ENCODE measurements around the gene TBC1D7.
A peak's percentile ranks its signal among the peaks of the same experiment; 100 is the strongest.

Gene TBC1D7

DNA sequence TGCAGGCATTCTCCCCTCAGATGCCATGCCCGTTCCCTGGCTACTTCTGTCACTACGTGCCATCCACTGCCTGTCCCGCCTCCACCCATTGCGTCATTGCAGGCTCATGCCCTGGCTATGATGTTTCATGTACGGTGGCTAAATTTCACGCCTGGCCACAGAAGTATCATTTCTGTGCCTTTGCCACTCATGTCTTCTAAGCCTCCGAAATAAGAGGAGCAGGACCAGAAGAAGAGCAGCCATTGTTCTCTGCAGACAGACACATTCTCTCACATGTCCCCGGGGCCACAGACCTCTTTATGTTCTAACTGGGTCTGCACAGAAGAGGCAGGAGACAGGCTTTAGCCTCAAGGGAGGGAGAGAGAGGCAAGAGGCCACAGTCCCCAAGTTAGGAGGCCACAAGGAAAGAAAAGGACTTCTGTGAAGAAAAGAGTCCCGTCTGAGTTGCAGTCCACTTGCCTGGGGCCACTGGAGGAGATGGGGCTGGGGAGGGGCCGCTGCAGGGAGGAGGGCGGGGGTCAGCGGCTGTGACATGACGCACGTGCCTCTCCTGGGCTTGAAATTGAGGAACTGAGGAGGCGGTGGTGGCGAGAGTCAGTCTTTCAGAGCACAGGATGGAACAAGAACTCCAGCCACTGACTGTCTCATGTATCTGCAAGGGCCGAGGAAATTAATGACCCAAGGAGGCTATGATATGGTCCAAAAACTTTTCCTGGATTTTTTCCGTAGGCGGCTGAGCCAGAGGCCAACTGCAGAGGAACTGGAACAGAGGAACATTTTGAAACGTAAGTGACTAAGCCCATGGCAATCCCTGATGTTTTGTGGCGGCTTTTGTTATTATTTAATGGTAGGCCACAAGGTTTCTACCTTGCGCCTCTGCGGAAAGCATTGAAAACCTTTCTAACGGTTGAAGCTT, 55.9 kb downstream of the TBC1D7 start:
- DNase-seq (ENCODE audit: low spot score) = no peak

DNA sequence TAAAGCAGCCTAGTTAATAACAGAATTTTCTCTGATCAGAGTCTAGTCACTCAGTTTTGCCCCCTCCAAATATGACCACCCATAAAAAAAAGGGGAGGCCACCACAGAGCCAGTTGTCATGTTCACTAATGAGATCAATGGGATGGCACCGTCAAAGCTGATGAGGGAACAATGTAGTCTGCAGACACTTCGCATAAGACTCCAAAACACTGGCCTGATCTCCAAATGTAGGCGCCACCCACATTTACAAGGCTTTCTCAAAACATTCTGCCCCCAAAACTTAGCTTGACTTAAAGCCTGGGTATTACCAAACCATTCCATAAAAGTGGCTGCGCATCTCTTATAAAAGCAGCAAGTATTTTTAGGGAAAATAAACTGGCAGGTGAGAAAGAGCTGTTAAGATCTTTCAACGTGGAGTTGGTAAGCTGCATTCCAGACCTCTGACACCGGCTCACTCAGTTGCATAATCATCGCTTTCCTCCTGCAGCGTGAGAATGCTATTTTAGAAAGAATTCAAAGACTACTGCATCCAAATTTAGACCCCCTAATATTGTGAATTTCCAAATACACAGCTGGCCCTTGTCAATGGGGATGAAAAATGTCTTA, 59.3 kb downstream of the TBC1D7 start:
- DNase-seq (ENCODE audit: low spot score) = no peak

DNA sequence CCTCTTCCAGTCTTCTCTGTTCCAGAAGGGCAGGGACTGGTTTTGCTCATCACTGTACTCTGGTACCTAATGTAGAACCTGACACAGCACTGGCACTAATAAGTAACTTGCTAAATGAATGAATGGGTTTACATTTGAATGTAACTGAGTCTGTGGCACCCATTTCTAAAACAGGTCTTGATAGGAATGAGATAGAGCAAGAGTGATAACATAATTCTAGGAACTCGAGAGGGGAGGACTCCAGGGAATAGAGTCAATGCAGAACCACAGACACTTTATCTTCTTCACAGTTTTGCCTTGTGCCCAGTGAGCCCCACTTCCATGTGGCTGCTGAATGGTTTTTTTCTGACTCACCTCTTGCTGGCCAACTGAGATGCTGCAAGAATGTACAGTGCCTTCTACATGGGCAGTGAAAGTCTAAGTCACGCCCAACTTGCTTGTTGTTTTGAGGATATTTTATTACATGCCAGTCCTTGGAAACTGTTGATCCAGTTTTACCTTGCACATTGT, 61.1 kb downstream of the TBC1D7 start:
- no peak for DNase-seq (ENCODE audit: low spot score)

DNA sequence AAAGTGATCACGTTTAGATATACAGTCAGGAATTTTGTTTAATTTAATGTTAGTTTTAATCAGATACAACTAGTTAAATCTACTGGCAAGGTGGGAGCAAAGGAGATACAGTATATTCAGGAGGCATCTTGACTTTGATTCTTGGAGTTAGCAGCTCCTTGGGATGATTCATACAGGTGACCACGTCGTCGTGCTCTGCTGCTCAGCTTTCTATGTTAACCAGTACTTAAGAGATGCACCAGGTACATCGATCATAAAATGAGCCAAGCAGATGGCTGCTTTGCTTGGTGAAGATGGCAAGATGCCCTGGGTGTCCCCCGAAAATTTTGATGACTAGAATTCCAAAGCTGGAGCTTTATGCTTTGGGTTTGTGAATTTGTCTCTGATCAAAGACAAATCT, 64.7 kb downstream of the TBC1D7 start:
- DNase-seq (ENCODE audit: low spot score) = no peak

DNA sequence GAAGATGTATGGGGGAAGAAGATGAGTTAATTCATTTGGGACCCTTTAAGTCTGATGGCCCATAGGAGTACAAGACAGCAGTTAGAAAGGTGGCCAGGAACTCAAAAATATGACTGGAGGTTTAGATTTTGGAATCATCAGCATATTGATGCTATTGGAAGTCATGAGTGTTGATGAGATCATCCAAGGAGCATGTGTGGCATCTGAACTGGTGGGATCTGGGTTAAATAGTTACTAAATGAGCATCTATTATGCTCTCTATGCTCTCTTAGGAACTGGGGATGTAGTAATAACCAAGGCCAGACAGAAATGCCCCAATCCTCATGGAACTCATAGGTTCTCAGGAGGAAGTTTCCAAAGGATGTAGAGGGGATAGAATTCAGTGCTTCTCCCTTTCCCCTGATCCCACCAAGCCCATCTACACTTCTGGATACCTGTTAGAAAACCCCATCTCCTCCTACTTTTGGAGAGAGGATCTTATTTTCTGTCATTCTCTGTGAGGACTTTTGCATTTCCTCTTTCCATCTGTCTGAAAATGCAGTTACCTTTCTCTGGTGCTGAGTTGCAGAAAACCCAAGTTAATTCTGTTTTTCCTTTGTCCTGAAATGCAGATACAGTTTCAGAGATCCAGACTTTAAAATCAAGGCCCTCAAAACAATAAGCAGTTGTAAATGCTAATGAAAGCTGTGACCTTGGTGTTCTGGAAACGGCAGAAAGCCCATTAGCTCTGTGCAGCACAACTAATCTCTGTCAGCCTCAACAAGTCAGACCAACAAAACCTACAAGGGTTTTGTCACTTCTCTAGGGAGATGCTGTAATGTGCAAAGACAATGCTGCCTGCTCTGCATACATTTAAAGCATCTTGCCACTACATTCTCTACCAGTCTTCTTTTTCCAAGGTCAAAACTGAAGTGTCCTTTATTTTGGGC, 65.8 kb downstream of the TBC1D7 start:
- DNase-seq (ENCODE audit: low spot score) = no peak

DNA sequence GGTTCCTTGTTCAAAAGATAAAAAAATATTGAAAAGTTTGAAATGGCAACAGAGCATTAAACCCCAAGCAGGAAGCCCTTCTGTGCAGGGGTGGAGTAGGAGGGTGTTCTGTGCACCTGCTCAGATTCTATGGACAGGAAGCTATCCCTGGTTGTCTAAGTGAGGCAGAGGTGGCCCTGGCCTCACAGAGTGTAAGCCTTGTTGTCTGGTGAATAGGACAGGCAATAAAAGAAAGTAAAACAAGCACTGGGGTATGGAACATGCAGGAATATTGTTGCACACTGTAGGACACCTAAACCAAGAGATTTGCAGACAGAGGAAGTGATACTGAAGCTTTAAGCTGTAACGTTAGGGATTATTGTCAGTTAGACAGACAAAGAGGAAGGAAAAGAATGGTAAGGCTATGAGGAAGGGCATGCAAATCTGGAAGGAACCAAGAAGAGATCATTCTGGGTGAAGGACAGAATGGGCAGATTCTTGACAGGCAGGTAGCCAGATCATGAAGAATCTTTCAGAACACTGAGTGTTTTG, 66.8 kb downstream of the TBC1D7 start:
- peak; percentile 2 for DNase-seq (ENCODE audit: low spot score)

DNA sequence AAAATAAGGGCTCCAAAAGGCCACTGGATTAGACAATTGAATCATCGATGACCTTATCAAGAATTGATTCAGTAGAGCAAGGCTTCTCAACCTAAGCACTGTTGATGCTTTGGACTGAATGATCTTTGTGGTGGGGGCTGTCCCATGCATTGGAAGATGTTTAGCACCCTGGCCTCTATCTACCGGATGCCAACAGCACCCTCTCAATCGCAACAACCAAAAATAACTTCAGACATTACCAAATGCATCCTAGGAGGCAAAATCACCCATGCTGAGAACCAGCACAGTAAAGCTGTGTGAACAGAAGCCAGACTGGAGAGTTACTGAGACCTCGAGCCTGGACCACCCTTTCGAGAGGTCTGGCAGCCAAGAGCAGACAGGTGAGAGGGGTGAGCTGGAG, 67.5 kb downstream of the TBC1D7 start:
- no peak for DNase-seq (ENCODE audit: low spot score)

DNA sequence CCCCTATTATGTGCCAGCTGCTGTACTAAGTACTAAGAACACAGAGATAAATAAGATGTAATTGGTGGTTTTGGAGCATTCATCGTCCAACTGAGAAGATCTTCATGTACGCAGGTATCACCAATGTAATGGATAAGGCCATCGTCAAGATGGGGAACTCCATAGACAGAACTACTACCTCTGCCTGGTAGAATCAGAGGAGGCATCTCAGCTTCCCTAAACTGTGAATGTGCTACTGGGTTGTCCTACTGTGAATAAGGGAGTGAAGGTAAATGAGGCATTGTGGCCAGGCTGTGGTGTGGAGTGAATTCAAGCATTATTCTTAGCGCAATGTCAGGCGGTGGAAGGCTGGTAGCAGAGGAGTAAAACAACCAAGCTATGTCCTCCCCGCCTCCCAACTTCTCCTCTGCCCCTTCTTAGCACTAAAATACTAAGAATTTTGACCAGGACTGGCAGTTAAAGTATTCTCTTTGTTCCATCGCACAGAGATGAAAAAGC, 68.2 kb downstream of the TBC1D7 start:
- DNase-seq (ENCODE audit: low spot score) = no peak

DNA sequence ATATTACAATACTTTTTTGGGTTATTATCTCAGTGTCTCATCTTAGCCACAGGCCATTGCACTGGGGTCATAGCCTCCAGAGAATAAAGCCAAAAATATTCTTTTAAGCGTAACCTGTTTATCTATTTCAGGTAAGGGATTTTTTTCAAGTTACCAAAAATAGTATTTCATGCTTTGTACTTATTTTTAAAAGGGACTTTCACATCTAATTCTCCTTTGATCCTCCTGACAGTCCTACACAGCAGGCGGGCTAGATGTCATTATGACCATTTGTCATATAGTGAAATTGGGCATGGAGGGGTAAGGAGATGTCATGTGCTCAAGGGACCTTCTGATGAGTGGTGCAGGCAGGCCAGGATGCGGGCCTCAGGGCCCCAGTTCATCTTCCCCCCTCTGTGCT, 68.9 kb downstream of the TBC1D7 start:
- no peak for DNase-seq (ENCODE audit: low spot score)

DNA sequence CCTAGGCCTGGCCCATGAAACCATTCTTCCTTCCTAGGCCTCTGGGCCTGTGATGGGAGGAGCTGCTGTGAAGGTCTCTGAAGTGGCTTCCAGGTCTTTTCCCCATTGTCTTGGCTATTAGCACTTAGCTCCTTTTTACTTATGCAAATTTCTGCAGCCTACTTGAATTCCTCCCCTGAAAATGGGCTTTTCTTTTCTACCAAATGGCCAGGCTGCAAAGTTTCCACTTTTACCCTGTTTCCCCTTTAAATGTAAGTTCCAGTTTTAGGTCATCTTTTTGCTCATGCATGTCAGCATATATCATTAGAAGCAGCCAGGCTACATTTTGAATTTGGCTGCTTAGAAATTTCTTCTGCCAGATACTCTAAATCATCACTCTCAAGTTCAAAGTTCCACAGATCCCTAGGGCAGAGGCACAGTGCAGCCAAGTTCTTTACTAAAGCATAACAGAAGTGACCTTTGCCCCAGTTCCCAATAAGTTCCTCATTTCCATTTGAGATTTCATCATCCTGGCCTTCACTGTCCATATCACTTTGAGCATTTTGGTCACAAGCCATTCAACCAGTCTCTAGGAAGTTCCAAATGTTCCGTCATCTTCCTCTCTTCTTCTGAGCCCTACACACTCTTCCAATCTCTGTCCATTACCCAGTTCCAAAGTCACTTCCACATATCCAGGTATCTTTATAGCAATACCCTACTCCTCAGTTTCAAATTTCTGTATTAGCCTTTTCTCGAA, 71.9 kb downstream of the TBC1D7 start:
- DNase-seq (ENCODE audit: low spot score) = no peak

Measured in CD4-positive, alpha-beta T cell treated with Interleukin-2 at 100 ng/mL for 4 hours (primary cell).